Measurements from ENCODE around the gene CCDC106.

The CCDC106 gene

DNA sequence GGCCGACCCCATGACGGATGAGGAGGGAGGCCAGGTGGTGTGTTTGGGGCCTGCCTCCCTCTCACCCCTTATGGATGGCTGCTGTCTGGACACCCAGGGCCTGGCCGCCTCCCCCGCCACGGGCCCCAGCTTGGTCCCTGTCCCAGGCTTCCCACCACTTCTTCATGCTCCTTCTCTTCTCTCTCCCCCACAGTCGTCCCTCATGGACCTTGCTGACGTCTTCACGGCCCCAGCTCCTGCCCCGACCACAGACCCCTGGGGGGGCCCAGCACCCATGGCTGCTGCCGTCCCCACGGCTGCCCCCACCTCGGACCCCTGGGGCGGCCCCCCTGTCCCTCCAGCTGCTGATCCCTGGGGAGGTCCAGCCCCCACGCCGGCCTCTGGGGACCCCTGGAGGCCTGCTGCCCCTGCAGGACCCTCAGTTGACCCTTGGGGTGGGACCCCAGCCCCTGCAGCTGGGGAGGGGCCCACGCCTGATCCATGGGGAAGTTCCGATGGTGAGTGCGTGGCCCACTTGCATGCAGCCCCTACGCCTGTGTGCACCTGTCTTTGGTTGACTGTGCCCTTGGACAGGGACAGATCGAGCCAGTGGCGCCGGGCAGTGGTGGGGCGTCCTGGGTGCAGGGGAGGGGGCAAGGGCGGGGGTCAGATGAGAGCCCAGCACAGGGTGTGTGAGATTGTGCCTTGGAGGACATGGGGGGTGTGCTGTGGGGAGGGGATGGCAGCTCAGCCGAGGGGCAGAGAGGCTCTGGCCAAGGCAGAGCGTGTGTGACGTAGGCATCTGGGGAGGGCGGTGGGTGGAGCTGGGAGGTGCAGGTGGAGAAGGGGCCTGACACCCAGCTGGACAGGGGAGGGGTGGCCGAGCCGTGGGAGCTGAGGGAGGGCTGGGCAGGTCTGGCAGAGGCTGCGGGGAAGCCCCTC lies 43.8 kb downstream of the CCDC106 start:
- H3K4me3 ChIP-seq (ENCODE audit: control insufficient read depth, low read depth, low read length): no peak overlapping the region
- no peak for DNase-seq (ENCODE audit: low read depth)
- TF ChIP-seq, protein P1, sequence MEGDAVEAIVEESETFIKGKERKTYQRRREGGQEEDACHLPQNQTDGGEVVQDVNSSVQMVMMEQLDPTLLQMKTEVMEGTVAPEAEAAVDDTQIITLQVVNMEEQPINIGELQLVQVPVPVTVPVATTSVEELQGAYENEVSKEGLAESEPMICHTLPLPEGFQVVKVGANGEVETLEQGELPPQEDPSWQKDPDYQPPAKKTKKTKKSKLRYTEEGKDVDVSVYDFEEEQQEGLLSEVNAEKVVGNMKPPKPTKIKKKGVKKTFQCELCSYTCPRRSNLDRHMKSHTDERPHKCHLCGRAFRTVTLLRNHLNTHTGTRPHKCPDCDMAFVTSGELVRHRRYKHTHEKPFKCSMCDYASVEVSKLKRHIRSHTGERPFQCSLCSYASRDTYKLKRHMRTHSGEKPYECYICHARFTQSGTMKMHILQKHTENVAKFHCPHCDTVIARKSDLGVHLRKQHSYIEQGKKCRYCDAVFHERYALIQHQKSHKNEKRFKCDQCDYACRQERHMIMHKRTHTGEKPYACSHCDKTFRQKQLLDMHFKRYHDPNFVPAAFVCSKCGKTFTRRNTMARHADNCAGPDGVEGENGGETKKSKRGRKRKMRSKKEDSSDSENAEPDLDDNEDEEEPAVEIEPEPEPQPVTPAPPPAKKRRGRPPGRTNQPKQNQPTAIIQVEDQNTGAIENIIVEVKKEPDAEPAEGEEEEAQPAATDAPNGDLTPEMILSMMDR (conservative IDR thresholded peaks at IDR 0.05; ENCODE audit: control insufficient read depth, insufficient read depth, low read depth, low read length): no peak

DNA sequence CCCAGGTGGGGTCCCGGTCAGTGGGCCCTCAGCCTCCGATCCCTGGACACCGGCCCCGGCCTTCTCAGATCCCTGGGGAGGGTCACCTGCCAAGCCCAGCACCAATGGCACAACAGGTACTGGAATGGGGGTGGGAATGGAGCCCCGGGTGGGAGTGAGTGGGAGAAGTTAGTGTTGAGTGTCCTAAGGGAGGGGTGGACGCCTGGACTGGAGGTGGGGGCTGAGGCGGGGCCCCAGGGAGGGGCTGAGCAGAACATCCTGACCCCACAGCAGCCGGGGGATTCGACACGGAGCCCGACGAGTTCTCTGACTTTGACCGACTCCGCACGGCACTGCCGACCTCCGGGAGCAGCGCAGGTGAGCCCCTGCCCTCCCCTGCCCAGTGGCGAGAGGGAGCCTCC lies 44.7 kb downstream of the CCDC106 start:
- no peak for DNase-seq (ENCODE audit: low read depth)
- H3K4me3 ChIP-seq (ENCODE audit: control insufficient read depth, low read depth, low read length): no peak overlapping the region
- TF ChIP-seq, protein P1 (conservative IDR thresholded peaks at IDR 0.05; ENCODE audit: control insufficient read depth, insufficient read depth, low read depth, low read length): no peak

GRCh38 chr19:55693336-55693974 lies 45.4 kb downstream of the CCDC106 start:
- DNase-seq (ENCODE audit: low read depth): no peak
- no peak overlapping the region for H3K4me3 ChIP-seq (ENCODE audit: control insufficient read depth, low read depth, low read length)
- TF ChIP-seq, protein P1 (conservative IDR thresholded peaks at IDR 0.05; ENCODE audit: control insufficient read depth, insufficient read depth, low read depth, low read length): no peak

DNA sequence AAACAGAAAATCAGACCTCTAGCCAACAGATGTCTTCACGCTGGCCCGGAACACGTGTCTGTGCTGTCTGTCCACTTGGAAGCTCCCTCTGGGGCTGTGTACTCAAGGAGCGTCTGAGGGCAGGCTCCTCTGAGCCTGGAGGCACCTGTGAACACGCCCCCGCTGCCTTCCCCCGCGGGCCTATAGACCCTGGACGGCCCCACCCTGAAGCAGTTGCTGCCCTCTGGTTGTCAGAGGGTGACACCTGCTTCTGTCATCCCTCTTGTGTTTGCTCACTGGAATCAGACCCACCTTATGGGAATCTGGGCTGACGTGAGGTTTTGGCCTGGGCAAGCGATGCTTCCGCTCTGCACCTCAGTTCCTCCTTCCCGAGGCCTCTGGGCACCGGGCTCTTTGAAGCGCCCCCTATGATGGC lies 46.2 kb downstream of the CCDC106 start:
- H3K4me3 ChIP-seq (ENCODE audit: control insufficient read depth, low read depth, low read length): no peak overlapping the region
- TF ChIP-seq, protein P1 (conservative IDR thresholded peaks at IDR 0.05; ENCODE audit: control insufficient read depth, insufficient read depth, low read depth, low read length): no peak
- DNase-seq (ENCODE audit: low read depth): no peak

- no peak for DNase-seq (ENCODE audit: low read depth)
- no peak overlapping the region for H3K4me3 ChIP-seq (ENCODE audit: control insufficient read depth, low read depth, low read length)
- TF ChIP-seq, protein P1 (conservative IDR thresholded peaks at IDR 0.05; ENCODE audit: control insufficient read depth, insufficient read depth, low read depth, low read length): no peak
These were observed 46.9 kb downstream of the CCDC106 start for GRCh38 chr19:55694656-55695491.

- H3K4me3 ChIP-seq (ENCODE audit: control insufficient read depth, low read depth, low read length): no peak overlapping the region
- no peak for DNase-seq (ENCODE audit: low read depth)
- TF ChIP-seq, protein P1 (conservative IDR thresholded peaks at IDR 0.05; ENCODE audit: control insufficient read depth, insufficient read depth, low read depth, low read length): no peak
These were observed 47.7 kb downstream of the CCDC106 start for GRCh38 chr19:55695511-55696290.
